ENCODE results near the gene CAPN2. TPM values are rescaled to one million over a fixed set of nuclear protein-coding genes. Genes with fewer than 3 reads are reported as not detected.

The CAPN2 gene
- 515 and 599 TPM in 2 replicates for total RNA-seq

DNA sequence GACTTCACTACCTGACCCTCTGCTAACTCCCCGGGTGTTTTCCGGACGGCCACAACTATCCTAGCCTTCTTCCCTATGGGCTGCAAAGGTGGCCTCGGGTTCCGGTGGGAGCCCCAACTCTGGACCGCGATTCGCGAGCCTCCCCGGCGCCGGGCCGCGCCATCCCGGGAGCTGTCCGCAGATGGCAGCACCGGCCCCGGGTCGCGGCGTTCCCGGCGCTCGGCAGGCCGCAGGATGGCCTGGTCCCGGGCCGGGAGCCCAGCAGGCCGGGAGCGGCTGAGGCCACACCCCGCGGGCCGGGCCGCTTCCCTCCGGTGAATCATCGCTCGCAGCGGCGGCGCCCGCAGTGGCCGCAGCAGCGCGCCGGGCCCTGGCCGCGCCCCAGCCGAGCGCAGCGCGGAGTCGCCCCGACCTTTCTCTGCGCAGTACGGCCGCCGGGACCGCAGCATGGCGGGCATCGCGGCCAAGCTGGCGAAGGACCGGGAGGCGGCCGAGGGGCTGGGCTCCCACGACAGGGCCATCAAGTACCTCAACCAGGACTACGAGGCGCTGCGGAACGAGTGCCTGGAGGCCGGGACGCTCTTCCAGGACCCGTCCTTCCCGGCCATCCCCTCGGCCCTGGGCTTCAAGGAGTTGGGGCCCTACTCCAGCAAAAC is at the start of gene CAPN2:
Gene CAPN2 (plus strand): TSS at position 346 of the 656 bp plus-strand sequence. CDS start 102 bp downstream, at position 448.

DNA sequence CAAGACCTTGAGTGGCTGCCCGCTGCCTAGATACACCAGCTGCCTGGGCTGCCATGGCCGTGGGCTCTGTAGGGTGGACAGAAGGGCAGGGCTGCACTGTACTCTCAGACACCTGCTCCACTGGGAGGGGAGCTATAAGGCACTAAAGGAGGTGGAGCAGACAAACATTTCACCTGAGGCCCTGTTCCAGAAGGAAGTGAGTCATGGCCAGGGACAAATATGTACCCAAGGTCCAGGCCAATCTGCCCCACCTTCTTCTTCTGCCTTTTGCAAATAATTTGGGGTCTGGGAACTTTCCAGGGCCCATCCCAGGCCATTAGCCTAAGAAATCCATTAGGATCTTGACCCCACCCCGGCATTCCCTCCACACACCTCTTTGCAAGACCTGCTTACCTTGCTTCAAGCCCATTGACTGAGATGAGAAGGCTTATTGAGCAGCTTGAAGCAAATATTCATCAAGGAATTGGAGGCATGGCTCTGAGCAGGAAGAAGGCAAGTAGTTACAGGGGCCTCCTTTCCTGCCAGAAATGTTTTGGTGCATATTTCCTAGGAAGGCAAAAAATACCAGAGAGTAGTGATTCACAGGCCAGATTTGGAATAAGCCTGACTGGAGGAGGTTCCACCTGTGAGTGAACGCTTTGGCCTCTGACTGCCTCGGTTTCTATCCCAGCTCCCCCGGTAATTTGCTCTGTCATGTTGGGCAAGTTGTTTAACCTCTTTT is 46.6 kb upstream of the CAPN2 start, which contains the start of gene CAPN8:
Gene CAPN8 (minus strand): TSS at position 110 of the 721 bp plus-strand sequence. CDS start 55 bp downstream, at position 55.

Other genes starting within 250 kb of the CAPN2 start
- not detected in 2 replicates for gene CAPN8, start 46.8 kb upstream of the CAPN2 start, total RNA-seq
- 17.2 and 33.6 TPM in 2 replicates for gene TP53BP2, start 133.4 kb downstream of the CAPN2 start, total RNA-seq